NB4 (cell line): ENCODE measurements around the gene RELT.

Experiments
- DNase-seq: peaks from one replicate; pipeline ENCODE4 v3.0.0; 2010; ENCODE audit warnings: low read depth
- H3K4me3 ChIP-seq: one replicate; pipeline ENCODE4 v1.5.1; 2011; ENCODE audit warnings: mild to moderate bottlenecking, low read depth, low read length, moderate library complexity
- CTCF ChIP-seq: IDR thresholded peaks from one replicate; pipeline ENCODE4 v1.5.1; 2012; ENCODE audit warnings: low read depth, low read length
- MAX ChIP-seq: IDR thresholded peaks from 2 replicates; pipeline ENCODE4 v1.6.1; 2011; ENCODE audit warnings: low read depth, low read length
- MYC ChIP-seq: IDR thresholded peaks from 2 replicates; pipeline ENCODE4 v1.6.1; 2011; ENCODE audit warnings: low read depth, low read length
- POLR2A ChIP-seq: IDR thresholded peaks from 2 replicates; pipeline ENCODE4 v1.6.1; 2011; ENCODE audit warnings: mild to moderate bottlenecking; ENCODE audit not compliant: insufficient read length; ENCODE audit errors: extremely low read depth

RELT gene

DNA sequence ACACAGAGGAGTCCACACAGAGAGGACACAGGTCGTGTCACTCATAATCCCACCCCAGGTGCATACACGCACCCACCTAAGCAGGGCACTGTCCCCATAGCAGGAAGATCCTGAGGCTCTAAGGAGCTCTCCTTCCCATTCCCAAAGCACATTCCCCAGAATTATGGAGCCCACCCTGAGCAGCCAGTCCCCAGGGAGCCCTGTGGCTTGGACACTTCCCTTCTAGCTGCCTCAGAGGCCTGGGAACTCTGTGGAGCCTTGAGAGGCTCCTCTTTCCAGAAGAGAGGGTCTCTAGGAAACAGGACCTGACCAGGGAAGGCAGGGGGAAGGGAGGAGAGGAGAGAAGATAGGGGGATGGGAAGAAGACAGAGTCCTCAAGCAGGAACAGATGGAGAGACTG lies 38.4 kb upstream of the RELT start:
- DNase-seq = no peak
- TF ChIP-seq MAX = no peak
- no peak for TF ChIP-seq CTCF
- no peak for TF ChIP-seq MYC

GRCh38 chr11:73338279-73338678 lies 37.9 kb upstream of the RELT start:
- TF ChIP-seq MAX (no peak), CTCF (no peak), POLR2A (no peak), MYC (no peak)
- DNase-seq = no peak
- H3K4me3 ChIP-seq = no peak overlapping the region

More for the DNA sequence above, 38.4 kb upstream of the RELT start:
- H3K4me3 ChIP-seq = no peak overlapping the region

GRCh38 chr11:73340164-73340563 lies 36.0 kb upstream of the RELT start:
- H3K4me3 ChIP-seq = no peak overlapping the region
- TF ChIP-seq CTCF (no peak), MYC (no peak)
- DNase-seq = peak; percentile 36

GRCh38 chr11:73342633-73343032 lies 33.6 kb upstream of the RELT start:
- TF ChIP-seq MYC = no peak
- no peak for TF ChIP-seq POLR2A
- TF ChIP-seq CTCF = no peak
- TF ChIP-seq MAX = no peak
- no peak overlapping the region for H3K4me3 ChIP-seq
- DNase-seq = no peak

GRCh38 chr11:73343076-73343873 lies 32.9 kb upstream of the RELT start:
- no peak overlapping the region for H3K4me3 ChIP-seq
- TF ChIP-seq MYC = no peak
- TF ChIP-seq CTCF = no peak
- TF ChIP-seq POLR2A = no peak
- TF ChIP-seq MAX = no peak
- no peak for DNase-seq

DNA sequence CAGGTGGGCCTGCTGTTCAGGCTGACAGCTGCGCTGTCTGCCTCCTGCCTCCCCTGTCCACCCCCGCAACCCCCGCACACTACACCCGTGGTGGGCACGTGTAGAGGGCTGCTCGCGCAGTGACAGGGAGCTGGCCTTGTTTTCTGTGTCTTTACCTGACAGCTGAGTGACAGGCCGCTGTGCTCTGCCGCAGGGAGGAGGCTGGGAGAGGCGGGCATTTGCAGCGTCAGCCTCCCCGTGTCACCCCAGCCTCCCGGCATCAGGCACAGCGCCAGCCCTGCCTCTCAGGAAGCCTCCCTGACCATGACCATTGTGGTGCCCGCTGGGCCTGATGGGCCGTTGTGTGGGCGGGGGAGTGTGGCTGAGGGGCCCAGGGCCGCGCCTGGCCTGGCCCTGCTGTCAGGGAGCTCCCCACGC lies 32.0 kb upstream of the RELT start:
- no peak overlapping the region for H3K4me3 ChIP-seq
- TF ChIP-seq POLR2A = no peak
- TF ChIP-seq MAX = no peak
- TF ChIP-seq MYC = no peak
- no peak for TF ChIP-seq CTCF
- no peak for DNase-seq
